ENCODE measurements around the gene NPC1.
A peak's percentile ranks its signal among the peaks of the same experiment; 100 is the strongest.
"Not testable (repeated sequence)": the region's sequence is repeated elsewhere in the genome, so short reads cannot be mapped to it uniquely, and the experiment has no call there.

The NPC1 gene

GRCh38 chr18:23617412-23618014 lies 31.2 kb upstream of the NPC1 start:
- Mint-ChIP-seq H3K27ac (peak overlapping the region; percentile 71), H3K4me3 (no peak overlapping the region), H3K36me3 (ENCODE audit: low read depth) (no peaks in the 10 kb centered on the region), H3K27me3 (ENCODE audit: low read depth) (peaks cover 54% of the 10 kb centered on the region), H3K4me1 (ENCODE audit: low read depth) (peaks cover 3% of the 10 kb centered on the region), H3K9me3 (no peaks in the 10 kb centered on the region)

GRCh38 chr18:23616258-23616657 lies 30.0 kb upstream of the NPC1 start:
- Mint-ChIP-seq H3K27me3 (ENCODE audit: low read depth) (peaks cover 47% of the 10 kb centered on the region), H3K9me3 (no peaks in the 10 kb centered on the region), H3K27ac (no peak overlapping the region), H3K36me3 (ENCODE audit: low read depth) (no peaks in the 10 kb centered on the region), H3K4me1 (ENCODE audit: low read depth) (peaks cover 3% of the 10 kb centered on the region), H3K4me3 (no peak overlapping the region)

GRCh38 chr18:23614891-23615290 lies 28.6 kb upstream of the NPC1 start:
- Mint-ChIP-seq H3K4me3 (no peak overlapping the region), H3K4me1 (ENCODE audit: low read depth) (peaks cover 3% of the 10 kb centered on the region), H3K9me3 (no peaks in the 10 kb centered on the region), H3K27me3 (ENCODE audit: low read depth) (peaks cover 33% of the 10 kb centered on the region), H3K27ac (no peak overlapping the region), H3K36me3 (ENCODE audit: low read depth) (no peaks in the 10 kb centered on the region)

DNA sequence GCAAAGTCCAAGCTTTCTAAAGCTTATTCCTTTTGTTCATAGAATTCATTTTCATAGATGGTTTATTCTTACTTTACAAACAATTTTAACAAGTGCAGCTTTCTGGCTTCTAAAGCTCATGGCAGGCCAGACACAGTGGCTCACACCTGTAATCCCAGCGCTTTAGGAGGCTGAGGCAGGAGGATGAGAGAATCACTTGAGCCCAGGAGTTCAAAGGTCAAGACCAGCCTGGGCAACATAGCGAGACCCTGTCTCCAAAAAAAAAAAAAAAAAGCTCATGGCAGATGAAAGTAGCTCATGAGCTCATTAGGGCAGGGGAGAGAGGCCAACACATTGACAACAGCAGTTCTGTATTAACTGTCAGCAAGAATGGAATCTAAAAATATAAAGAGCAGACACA lies 28.1 kb upstream of the NPC1 start:
- Mint-ChIP-seq H3K4me1 (ENCODE audit: low read depth) (no peaks in the 10 kb centered on the region), H3K27me3 (ENCODE audit: low read depth) (peaks cover 33% of the 10 kb centered on the region), H3K27ac (no peak overlapping the region), H3K4me3 (no peak overlapping the region), H3K9me3 (no peaks in the 10 kb centered on the region), H3K36me3 (ENCODE audit: low read depth) (no peaks in the 10 kb centered on the region)

DNA sequence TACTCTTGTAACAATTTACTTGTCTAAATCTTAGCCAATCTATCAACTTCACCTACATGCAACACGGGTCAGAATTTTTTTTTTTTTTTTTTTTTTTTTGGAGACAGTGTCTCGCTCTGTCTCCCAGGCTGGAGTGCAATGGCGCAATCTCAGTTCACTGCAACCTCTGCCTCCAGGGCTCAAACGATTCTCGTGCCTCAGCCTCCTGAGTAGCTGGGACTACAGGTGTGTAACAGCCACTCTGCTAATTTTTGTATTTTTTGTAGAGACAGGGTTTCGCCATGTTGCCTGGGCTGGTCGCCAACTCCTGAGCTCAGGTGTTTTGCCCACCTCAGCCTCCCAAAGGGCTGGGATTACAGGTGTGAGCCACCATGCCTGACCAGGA lies 26.8 kb upstream of the NPC1 start:
- H3K27ac Mint-ChIP-seq; H3K36me3 Mint-ChIP-seq (ENCODE audit: low read depth); H3K4me3 Mint-ChIP-seq; H3K4me1 Mint-ChIP-seq (ENCODE audit: low read depth); H3K9me3 Mint-ChIP-seq: not testable (repeated sequence)
- H3K27me3 Mint-ChIP-seq (ENCODE audit: low read depth) = peaks cover 25% of the 10 kb centered on the region

- no peaks in the 10 kb centered on the region for H3K36me3 Mint-ChIP-seq (ENCODE audit: low read depth)
- peaks cover 20% of the 10 kb centered on the region for H3K27me3 Mint-ChIP-seq (ENCODE audit: low read depth)
- no peak overlapping the region for H3K27ac Mint-ChIP-seq
- no peaks in the 10 kb centered on the region for H3K9me3 Mint-ChIP-seq
- H3K4me1 Mint-ChIP-seq (ENCODE audit: low read depth) = no peaks in the 10 kb centered on the region
- no peak overlapping the region for H3K4me3 Mint-ChIP-seq
Observed at GRCh38 chr18:23612434-23613090, 26.3 kb upstream of the NPC1 start.

GRCh38 chr18:23609390-23610023 lies 23.2 kb upstream of the NPC1 start:
- H3K27ac Mint-ChIP-seq = no peak overlapping the region
- H3K4me3 Mint-ChIP-seq = no peak overlapping the region
- no peaks in the 10 kb centered on the region for H3K36me3 Mint-ChIP-seq (ENCODE audit: low read depth)
- no peaks in the 10 kb centered on the region for H3K4me1 Mint-ChIP-seq (ENCODE audit: low read depth)
- peaks cover 21% of the 10 kb centered on the region for H3K27me3 Mint-ChIP-seq (ENCODE audit: low read depth)
- no peaks in the 10 kb centered on the region for H3K9me3 Mint-ChIP-seq

DNA sequence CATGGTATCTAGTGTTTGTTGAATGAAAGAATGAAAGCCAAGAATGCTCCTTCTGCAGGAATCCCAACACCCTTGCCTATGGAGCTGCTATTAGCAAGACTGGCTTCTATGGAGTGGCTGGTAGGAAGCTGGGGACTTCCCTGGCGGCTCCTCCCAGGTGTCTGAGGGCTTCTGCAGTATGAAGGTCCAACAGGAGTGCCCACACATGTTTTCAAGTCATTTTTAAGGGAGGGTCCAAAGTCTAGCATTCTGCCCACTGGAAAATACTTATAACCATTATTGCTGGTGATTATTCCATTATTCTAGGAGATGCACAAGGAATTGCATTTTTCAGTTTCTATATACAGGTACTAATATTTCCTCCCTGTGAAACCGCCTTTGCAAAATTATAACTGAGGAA lies 21.9 kb upstream of the NPC1 start:
- no peaks in the 10 kb centered on the region for H3K9me3 Mint-ChIP-seq
- H3K36me3 Mint-ChIP-seq (ENCODE audit: low read depth) = no peaks in the 10 kb centered on the region
- no peak overlapping the region for H3K27ac Mint-ChIP-seq
- no peaks in the 10 kb centered on the region for H3K4me1 Mint-ChIP-seq (ENCODE audit: low read depth)
- H3K27me3 Mint-ChIP-seq (ENCODE audit: low read depth) = peaks cover 21% of the 10 kb centered on the region
- H3K4me3 Mint-ChIP-seq = no peak overlapping the region

GRCh38 chr18:23605941-23606340 lies 19.6 kb upstream of the NPC1 start:
- Mint-ChIP-seq H3K4me3 (no peak overlapping the region), H3K9me3 (no peaks in the 10 kb centered on the region), H3K27ac (no peak overlapping the region)

DNA sequence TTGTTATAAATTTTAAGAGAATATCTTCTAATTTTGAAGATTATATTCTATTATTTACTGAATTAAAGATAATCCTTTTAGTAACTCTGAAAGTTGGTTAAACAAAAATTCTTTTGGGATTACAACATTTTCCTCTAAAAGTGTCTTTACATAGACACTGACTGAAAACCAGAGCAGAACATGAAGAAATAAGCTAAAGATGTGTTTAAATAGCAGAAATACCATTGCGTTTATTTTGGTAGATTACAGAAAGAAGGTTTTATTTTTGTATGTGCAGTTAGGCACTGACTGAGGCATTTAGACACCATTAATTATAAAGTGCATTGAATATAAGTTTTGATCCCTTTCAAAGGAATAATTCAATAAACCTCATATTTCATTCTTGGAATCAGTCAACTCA lies 13.5 kb upstream of the NPC1 start:
- H3K36me3 Mint-ChIP-seq (ENCODE audit: low read depth) = no peaks in the 10 kb centered on the region
- no peak overlapping the region for H3K4me3 Mint-ChIP-seq
- H3K4me1 Mint-ChIP-seq (ENCODE audit: low read depth) = no peaks in the 10 kb centered on the region
- H3K9me3 Mint-ChIP-seq = no peaks in the 10 kb centered on the region
- H3K27me3 Mint-ChIP-seq (ENCODE audit: low read depth) = peaks cover 17% of the 10 kb centered on the region
- no peak overlapping the region for H3K27ac Mint-ChIP-seq

More at GRCh38 chr18:23605941-23606340, 19.6 kb upstream of the NPC1 start:
- Mint-ChIP-seq H3K4me1 (ENCODE audit: low read depth) (no peaks in the 10 kb centered on the region), H3K27me3 (ENCODE audit: low read depth) (peaks cover 14% of the 10 kb centered on the region), H3K36me3 (ENCODE audit: low read depth) (no peaks in the 10 kb centered on the region)

- Mint-ChIP-seq H3K9me3 (no peaks in the 10 kb centered on the region), H3K36me3 (ENCODE audit: low read depth) (no peaks in the 10 kb centered on the region), H3K27ac (no peak overlapping the region), H3K4me1 (ENCODE audit: low read depth) (no peaks in the 10 kb centered on the region), H3K27me3 (ENCODE audit: low read depth) (peaks cover 20% of the 10 kb centered on the region), H3K4me3 (no peak overlapping the region)
Observed at GRCh38 chr18:23596183-23596582, 9.9 kb upstream of the NPC1 start.

DNA sequence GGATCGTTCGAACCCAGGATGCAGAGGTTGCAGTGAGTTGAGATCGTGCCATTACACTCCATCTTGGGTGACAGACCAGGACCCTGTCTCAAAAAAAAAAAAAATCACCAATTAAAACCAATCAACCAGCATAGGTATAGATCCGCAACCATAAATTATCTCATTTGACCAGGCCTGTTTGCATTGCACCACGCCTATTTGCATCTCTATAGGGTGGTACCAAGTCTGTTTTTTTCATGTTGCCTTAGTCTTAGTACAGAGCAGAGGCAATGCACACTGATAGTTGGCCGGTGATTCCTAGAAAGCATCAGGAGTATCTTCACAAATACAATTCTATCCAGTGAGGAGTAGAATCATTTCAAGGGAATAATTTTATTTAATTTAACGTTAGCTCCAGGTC lies 9.3 kb upstream of the NPC1 start:
- Mint-ChIP-seq H3K36me3 (ENCODE audit: low read depth) (no peaks in the 10 kb centered on the region), H3K4me3 (no peak overlapping the region), H3K4me1 (ENCODE audit: low read depth) (no peaks in the 10 kb centered on the region), H3K27me3 (ENCODE audit: low read depth) (peaks cover 21% of the 10 kb centered on the region), H3K27ac (no peak overlapping the region), H3K9me3 (no peaks in the 10 kb centered on the region)

DNA sequence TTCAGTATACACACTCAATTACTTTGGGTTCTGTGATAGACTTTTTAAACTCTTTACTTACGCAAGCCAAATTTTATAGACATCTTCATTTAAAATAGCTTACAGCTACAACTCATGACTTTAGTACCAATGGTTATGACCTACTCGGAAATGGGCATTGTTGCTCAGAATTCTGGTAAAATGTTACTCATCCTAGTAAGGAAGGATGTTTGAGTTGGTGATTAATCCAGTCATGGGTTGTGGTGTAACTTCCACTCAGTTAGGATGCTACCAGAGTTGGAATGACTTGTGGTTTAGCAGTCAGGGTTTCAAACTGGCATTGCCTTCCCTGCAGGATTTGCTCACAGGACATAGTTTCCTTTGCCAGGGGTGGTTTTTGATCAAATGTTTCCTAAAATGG lies 7.4 kb upstream of the NPC1 start:
- peaks cover 17% of the 10 kb centered on the region for H3K27me3 Mint-ChIP-seq (ENCODE audit: low read depth)
- H3K4me1 Mint-ChIP-seq (ENCODE audit: low read depth) = no peaks in the 10 kb centered on the region
- no peak overlapping the region for H3K4me3 Mint-ChIP-seq
- no peak overlapping the region for H3K27ac Mint-ChIP-seq
- H3K9me3 Mint-ChIP-seq = no peaks in the 10 kb centered on the region
- H3K36me3 Mint-ChIP-seq (ENCODE audit: low read depth) = no peaks in the 10 kb centered on the region

DNA sequence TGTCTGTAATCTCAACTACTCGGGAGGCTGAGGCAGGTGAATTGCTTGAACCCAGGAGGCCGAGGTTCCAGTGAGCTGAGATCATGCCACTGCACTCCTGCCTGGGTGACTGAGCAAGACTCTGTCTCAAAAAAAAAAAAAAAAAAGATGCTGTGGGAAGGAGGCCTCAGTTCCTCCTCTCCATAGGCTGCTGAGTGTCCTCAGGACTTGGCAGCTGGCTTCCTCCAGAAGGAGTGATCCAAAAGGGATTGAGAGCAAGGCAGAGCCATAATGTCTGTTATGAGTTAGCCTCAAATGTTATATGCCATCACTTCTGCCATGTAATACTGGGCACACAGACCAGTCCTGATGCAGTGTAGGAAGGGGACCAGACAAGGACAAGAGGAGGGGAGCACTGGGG lies 6.6 kb upstream of the NPC1 start:
- H3K4me3 Mint-ChIP-seq = no peak overlapping the region
- peaks cover 9% of the 10 kb centered on the region for H3K27me3 Mint-ChIP-seq (ENCODE audit: low read depth)
- H3K36me3 Mint-ChIP-seq (ENCODE audit: low read depth) = no peaks in the 10 kb centered on the region
- H3K27ac Mint-ChIP-seq = no peak overlapping the region
- H3K9me3 Mint-ChIP-seq = no peaks in the 10 kb centered on the region
- H3K4me1 Mint-ChIP-seq (ENCODE audit: low read depth) = no peaks in the 10 kb centered on the region

DNA sequence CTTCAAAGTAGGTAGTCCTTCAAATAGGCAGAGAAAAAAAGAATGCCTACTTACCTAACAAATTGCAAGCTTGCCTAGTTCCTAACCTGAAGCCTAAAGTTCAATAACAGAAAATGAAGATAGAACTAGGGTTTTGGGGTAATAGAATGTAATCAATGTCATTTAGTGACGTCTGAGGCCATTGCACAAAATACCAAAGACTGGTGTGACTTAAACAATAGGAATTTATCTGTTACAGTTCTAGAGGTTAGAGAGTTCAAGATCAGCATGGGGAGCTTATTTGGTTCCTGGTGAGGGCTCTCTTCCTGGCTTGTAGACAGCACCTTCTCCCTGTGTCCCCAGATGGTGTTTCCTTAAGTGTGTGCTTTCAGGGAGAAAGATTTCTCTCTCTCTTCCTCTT lies 4.7 kb upstream of the NPC1 start:
- peaks cover 8% of the 10 kb centered on the region for H3K4me1 Mint-ChIP-seq (ENCODE audit: low read depth)
- peaks cover 7% of the 10 kb centered on the region for H3K27me3 Mint-ChIP-seq (ENCODE audit: low read depth)
- H3K9me3 Mint-ChIP-seq = no peaks in the 10 kb centered on the region
- H3K4me3 Mint-ChIP-seq = no peak overlapping the region
- no peak overlapping the region for H3K27ac Mint-ChIP-seq
- no peaks in the 10 kb centered on the region for H3K36me3 Mint-ChIP-seq (ENCODE audit: low read depth)

All from T-helper 1 cell treated with Interleukin-12 subunit alpha and Interleukin-12 subunit beta and Interleukin-4 antibody, amounts not matched to agents 30 μg/mL and 1 μg/mL, for 36 hours (primary cell).